Neural progenitor cell (in vitro differentiated cells): ENCODE data around the gene CCDC81. TPM values are rescaled to one million over a fixed set of nuclear protein-coding genes. Genes with fewer than 3 reads are reported as not detected.

Experiments used
- DNase-seq: peaks from one replicate; pipeline ENCODE4 v3.0.0-alpha.2; 2016; ENCODE audit warnings: low spot score
- H2AFZ ChIP-seq: fragments of 200-600 bp; sonication (generic); replicated peaks from 2 replicates; pipeline ENCODE4 v1.6.1; 2016; ENCODE audit warnings: antibody characterized with exemption
- H3F3A ChIP-seq: fragments of 200-600 bp; sonication (generic); 2 replicates; pipeline ENCODE4 v1.6.1; 2016; ENCODE audit warnings: antibody characterized with exemption, low read depth
- H3K27ac ChIP-seq: fragments of 200-600 bp; sonication (generic); 2 replicates; pipeline ENCODE4 v1.5.1; 2016; ENCODE audit warnings: mild to moderate bottlenecking
- H3K27me3 ChIP-seq: fragments of 200-600 bp; sonication (generic); 2 replicates; pipeline ENCODE4 v1.6.1; 2016; ENCODE audit warnings: mild to moderate bottlenecking, moderate library complexity
- H3K36me3 ChIP-seq: fragments of 200-600 bp; sonication (generic); 2 replicates; pipeline ENCODE4 v1.5.1; 2016
- H3K4me1 ChIP-seq: fragments of 200-600 bp; sonication (generic); 2 replicates; pipeline ENCODE4 v1.6.1; 2016; ENCODE audit warnings: mixed run types
- H3K4me2 ChIP-seq: fragments of 200-600 bp; sonication (generic); 2 replicates; pipeline ENCODE4 v1.6.1; 2016
- H3K4me3 ChIP-seq: fragments of 200-600 bp; sonication (generic); 2 replicates; pipeline ENCODE4 v1.5.1; 2016
- H3K79me2 ChIP-seq: fragments of 200-600 bp; sonication (generic); 2 replicates; pipeline ENCODE4 v1.6.1; 2016; ENCODE audit warnings: low read depth
- H3K9ac ChIP-seq: fragments of 200-600 bp; sonication (generic); 2 replicates; pipeline ENCODE4 v1.6.1; 2016
- H3K9me3 ChIP-seq: fragments of 200-600 bp; sonication (generic); 2 replicates; pipeline ENCODE4 v1.5.1; 2016; ENCODE audit warnings: low read depth
- H4K20me1 ChIP-seq: fragments of 200-600 bp; sonication (generic); 2 replicates; pipeline ENCODE4 v1.6.1; 2016; ENCODE audit warnings: low read depth
- H3K27ac Mint-ChIP-seq: 3 replicates; pipeline ENCODE4 v1.8.0; 2021; ENCODE audit warnings: mixed read lengths
- H3K27me3 Mint-ChIP-seq: 2 replicates; pipeline ENCODE4 v1.8.0; 2022; ENCODE audit warnings: low read depth, mild to moderate bottlenecking, inconsistent platforms, moderate library complexity, mixed read lengths; ENCODE audit not compliant: insufficient read depth
- H3K36me3 Mint-ChIP-seq: 3 replicates; pipeline ENCODE4 v1.8.0; 2021; ENCODE audit warnings: mixed read lengths
- H3K4me1 Mint-ChIP-seq: 3 replicates; pipeline ENCODE4 v1.8.0; 2021; ENCODE audit warnings: mixed read lengths
- H3K4me3 Mint-ChIP-seq: 3 replicates; pipeline ENCODE4 v1.8.0; 2021; ENCODE audit warnings: mild to moderate bottlenecking, moderate library complexity, mixed read lengths
- H3K9me3 Mint-ChIP-seq: 3 replicates; pipeline ENCODE4 v1.8.0; 2020; ENCODE audit warnings: mixed read lengths
- CTCF ChIP-seq: fragments of 200-600 bp; sonication (generic); IDR thresholded peaks from 2 replicates; pipeline ENCODE4 v1.5.1; 2017; ENCODE audit warnings: antibody characterized with exemption, mild to moderate bottlenecking
- EZH2 ChIP-seq: fragments of 200-600 bp; sonication (generic); IDR thresholded peaks from 2 replicates; pipeline ENCODE4 v1.6.1; 2017; ENCODE audit warnings: antibody characterized with exemption, mild to moderate bottlenecking, moderate library complexity
- EZH2phosphoT487 ChIP-seq: fragments of 200-600 bp; sonication (generic); IDR thresholded peaks from 2 replicates; pipeline ENCODE4 v1.6.1; 2017; ENCODE audit warnings: antibody characterized with exemption
- total RNA-seq: library from RNA; depleted of rRNA; stranded (reverse); fragments of >200 nt; gene quantifications from 2 replicates; pipeline ENCODE4 v1.2.3, GENCODE V29; 2015; ENCODE audit warnings: low replicate concordance

CCDC81 gene
- total RNA-seq, 1 donor from 2014 or later: 1.0 TPM

- no peak overlapping the region for H3K4me2 ChIP-seq
- Mint-ChIP-seq H3K4me3 (no peak overlapping the region), H3K4me1 (peaks cover 12% of the 10 kb centered on the region), H3K9me3 (no peaks in the 10 kb centered on the region), H3K36me3 (no peaks in the 10 kb centered on the region), H3K27ac (no peak overlapping the region), H3K27me3 (no peaks in the 10 kb centered on the region)
- DNase-seq: no peak
- H3K9me3 ChIP-seq: no peaks in the 10 kb centered on the region
- TF ChIP-seq CTCF: no peak
- no peak for TF ChIP-seq EZH2phosphoT487
- no peak for TF ChIP-seq EZH2
- H3K36me3 ChIP-seq: no peaks in the 10 kb centered on the region
- no peak overlapping the region for H2AFZ ChIP-seq
- H3K27ac ChIP-seq: no peak overlapping the region
- no peak overlapping the region for H3K4me3 ChIP-seq
- H3K4me1 ChIP-seq: no peaks in the 10 kb centered on the region
- H3K27me3 ChIP-seq: no peaks in the 10 kb centered on the region
- H3F3A ChIP-seq: no peaks in the 10 kb centered on the region
- H4K20me1 ChIP-seq: no peaks in the 10 kb centered on the region
- no peaks in the 10 kb centered on the region for H3K79me2 ChIP-seq
- no peak overlapping the region for H3K9ac ChIP-seq
These were observed 13.5 kb downstream of the CCDC81 start for GRCh38 chr11:86388198-86388597.

- H3K4me1 ChIP-seq: no peaks in the 10 kb centered on the region
- no peaks in the 10 kb centered on the region for H3K36me3 ChIP-seq
- H3K4me3 ChIP-seq: no peak overlapping the region
- H3K27ac ChIP-seq: no peak overlapping the region
- no peak overlapping the region for H3K9ac ChIP-seq
- no peaks in the 10 kb centered on the region for H3K9me3 ChIP-seq
- Mint-ChIP-seq H3K4me3 (no peak overlapping the region), H3K9me3 (no peaks in the 10 kb centered on the region), H3K27me3 (no peaks in the 10 kb centered on the region), H3K27ac (no peak overlapping the region), H3K4me1 (peaks cover 21% of the 10 kb centered on the region), H3K36me3 (no peaks in the 10 kb centered on the region)
- no peaks in the 10 kb centered on the region for H3K79me2 ChIP-seq
- no peak for DNase-seq
- TF ChIP-seq EZH2phosphoT487: no peak
- TF ChIP-seq EZH2: no peak
- TF ChIP-seq CTCF: no peak
- no peak overlapping the region for H2AFZ ChIP-seq
- H3F3A ChIP-seq: no peaks in the 10 kb centered on the region
- no peaks in the 10 kb centered on the region for H4K20me1 ChIP-seq
- H3K4me2 ChIP-seq: no peak overlapping the region
- no peaks in the 10 kb centered on the region for H3K27me3 ChIP-seq
These were observed 15.8 kb downstream of the CCDC81 start for GRCh38 chr11:86390487-86390886.

GRCh38 chr11:86395061-86395551 lies 20.4 kb downstream of the CCDC81 start:
- H3K36me3 Mint-ChIP-seq: no peaks in the 10 kb centered on the region
- Histone ChIP-seq H3K36me3 (no peaks in the 10 kb centered on the region), H3K27me3 (no peaks in the 10 kb centered on the region), H3K4me2 (no peak overlapping the region), H2AFZ (peak overlapping the region; percentile 5), H3K4me1 (no peaks in the 10 kb centered on the region), H3K79me2 (no peaks in the 10 kb centered on the region), H3K27ac (no peak overlapping the region), H3F3A (no peaks in the 10 kb centered on the region), H3K9me3 (no peaks in the 10 kb centered on the region), H3K9ac (no peak overlapping the region), H4K20me1 (no peaks in the 10 kb centered on the region), H3K4me3 (no peak overlapping the region)
- H3K4me1 Mint-ChIP-seq: peaks cover 14% of the 10 kb centered on the region
- TF ChIP-seq EZH2 (no peak), CTCF (no peak)
- H3K27me3 Mint-ChIP-seq: peaks cover 4% of the 10 kb centered on the region
- no peaks in the 10 kb centered on the region for H3K9me3 Mint-ChIP-seq
- DNase-seq: peak; percentile 18
- H3K4me3 Mint-ChIP-seq: no peak overlapping the region
- peak overlapping the region; percentile 78 for H3K27ac Mint-ChIP-seq
